Kidney epithelial cell (primary cell): ENCODE data around the gene WSB2. TPM values are rescaled to one million over a fixed set of nuclear protein-coding genes. Genes with fewer than 3 reads are reported as not detected.

ENCODE experiments used
- DNase-seq: peaks from one replicate; pipeline ENCODE4 v3.0.0-alpha.2; 2010; ENCODE audit warnings: low read depth
- H3K27me3 ChIP-seq: 2 replicates; pipeline ENCODE4 v1.6.0; 2011; ENCODE audit warnings: low read length; ENCODE audit not compliant: control insufficient read depth, insufficient read depth
- H3K36me3 ChIP-seq: 2 replicates; pipeline ENCODE4 v1.5.1; 2011; ENCODE audit warnings: low read length; ENCODE audit not compliant: control insufficient read depth, insufficient read depth
- H3K4me3 ChIP-seq: 2 replicates; pipeline ENCODE4 v1.5.1; 2011; ENCODE audit warnings: low read depth, mild to moderate bottlenecking, control low read depth, low read length
- CTCF ChIP-seq: IDR thresholded peaks from 2 replicates; pipeline ENCODE4 v1.5.1; 2011; ENCODE audit warnings: mild to moderate bottlenecking, moderate library complexity, low read length, control low read depth, inconsistent platforms; ENCODE audit not compliant: insufficient read depth, poor library complexity, severe bottlenecking
- total RNA-seq: library from RNA; depleted of rRNA; stranded (reverse); fragments of >200 nt; gene quantifications from 2 replicates; pipeline ENCODE4 v1.2.3, GENCODE V29; 2015

Gene WSB2
- total RNA-seq, 1 donor from 2014 or later, result 81.1 TPM

- peak overlapping the region; percentile 67 for H3K4me3 ChIP-seq
- TF ChIP-seq CTCF, result no peak
- no peak for DNase-seq
- no peaks in the 10 kb centered on the region for H3K27me3 ChIP-seq
- H3K36me3 ChIP-seq, result no peaks in the 10 kb centered on the region
Observed at GRCh38 chr12:118103201-118103600, 42.2 kb upstream of the WSB2 start.

- H3K36me3 ChIP-seq, result no peaks in the 10 kb centered on the region
- H3K27me3 ChIP-seq, result no peaks in the 10 kb centered on the region
- no peak for DNase-seq
- no peak for TF ChIP-seq CTCF
- peak overlapping the region; percentile 67 for H3K4me3 ChIP-seq
Observed at GRCh38 chr12:118102609-118103008, 41.6 kb upstream of the WSB2 start.

GRCh38 chr12:118102070-118102469 lies 41.1 kb upstream of the WSB2 start:
- TF ChIP-seq CTCF, result no peak
- DNase-seq, result peak; percentile 61
- Histone ChIP-seq H3K36me3 (no peaks in the 10 kb centered on the region), H3K4me3 (no peak overlapping the region), H3K27me3 (no peaks in the 10 kb centered on the region)

GRCh38 chr12:118101051-118101450 lies 40.1 kb upstream of the WSB2 start:
- Histone ChIP-seq H3K36me3 (no peaks in the 10 kb centered on the region), H3K4me3 (no peak overlapping the region), H3K27me3 (no peaks in the 10 kb centered on the region)
- TF ChIP-seq CTCF, result no peak
- no peak for DNase-seq

GRCh38 chr12:118098911-118099671 lies 38.1 kb upstream of the WSB2 start:
- no peak for DNase-seq
- no peak for TF ChIP-seq CTCF
- H3K27me3 ChIP-seq, result no peaks in the 10 kb centered on the region

GRCh38 chr12:118098401-118098800 lies 37.4 kb upstream of the WSB2 start:
- no peak for TF ChIP-seq CTCF
- no peak overlapping the region for H3K4me3 ChIP-seq
- DNase-seq, result no peak
- H3K36me3 ChIP-seq, result no peaks in the 10 kb centered on the region
- no peaks in the 10 kb centered on the region for H3K27me3 ChIP-seq

More at GRCh38 chr12:118098911-118099671, 38.1 kb upstream of the WSB2 start:
- H3K36me3 ChIP-seq, result no peaks in the 10 kb centered on the region
- H3K4me3 ChIP-seq, result no peak overlapping the region
